ENCODE data around the gene ETFDH.
"Not testable (repeated sequence)": the region's sequence is repeated elsewhere in the genome, so short reads cannot be mapped to it uniquely, and the experiment has no call there.

The ETFDH gene

DNA sequence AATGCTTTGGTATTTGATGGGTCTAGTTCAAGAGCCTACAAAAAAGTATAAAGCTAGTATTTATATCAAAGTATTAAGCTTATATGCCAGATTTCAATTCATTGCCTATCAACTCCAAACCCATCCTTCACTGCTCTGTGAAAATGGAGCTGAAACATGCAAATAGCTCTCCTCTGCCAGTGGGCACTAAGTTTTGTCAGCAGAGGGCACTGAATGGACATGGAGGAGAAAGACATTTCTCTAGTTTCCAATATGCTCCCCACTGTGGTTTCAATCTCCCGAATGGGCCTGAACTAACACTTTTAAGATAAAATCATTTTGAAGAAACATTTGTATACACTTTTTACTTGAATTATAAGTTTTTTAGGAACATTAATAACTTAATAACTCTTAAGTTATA, 38.7 kb downstream of the ETFDH start:
- Histone ChIP-seq H3F3A (ENCODE audit: low read depth) (no peaks in the 10 kb centered on the region), H3K4me1 (ENCODE audit: insufficient read depth, low read length, poor library complexity, severe bottlenecking) (peaks cover 4% of the 10 kb centered on the region), H3K9ac (ENCODE audit: low read depth, low read length, poor library complexity, severe bottlenecking) (no peak overlapping the region), H4K20me1 (ENCODE audit: insufficient read depth, low read length, poor library complexity, severe bottlenecking) (no peaks in the 10 kb centered on the region), H2AFZ (ENCODE audit: low read length) (no peak overlapping the region), H3K27me3 (ENCODE audit: insufficient read depth, low read length, poor library complexity, severe bottlenecking) (no peaks in the 10 kb centered on the region), H3K79me2 (ENCODE audit: insufficient read depth, low read length) (no peaks in the 10 kb centered on the region), H3K36me3 (ENCODE audit: insufficient read depth, low read length) (peaks cover 83% of the 10 kb centered on the region), H3K4me3 (ENCODE audit: low read length, poor library complexity, severe bottlenecking) (no peak overlapping the region), H3K4me2 (ENCODE audit: low read depth, low read length, poor library complexity, severe bottlenecking) (no peak overlapping the region), H3K9me2 (replicated peaks; ENCODE audit: low read depth, low read length) (no peaks in the 10 kb centered on the region), H3K9me3 (ENCODE audit: insufficient read depth, low read depth, low read length) (no peaks in the 10 kb centered on the region)
- TF ChIP-seq, protein P1, sequence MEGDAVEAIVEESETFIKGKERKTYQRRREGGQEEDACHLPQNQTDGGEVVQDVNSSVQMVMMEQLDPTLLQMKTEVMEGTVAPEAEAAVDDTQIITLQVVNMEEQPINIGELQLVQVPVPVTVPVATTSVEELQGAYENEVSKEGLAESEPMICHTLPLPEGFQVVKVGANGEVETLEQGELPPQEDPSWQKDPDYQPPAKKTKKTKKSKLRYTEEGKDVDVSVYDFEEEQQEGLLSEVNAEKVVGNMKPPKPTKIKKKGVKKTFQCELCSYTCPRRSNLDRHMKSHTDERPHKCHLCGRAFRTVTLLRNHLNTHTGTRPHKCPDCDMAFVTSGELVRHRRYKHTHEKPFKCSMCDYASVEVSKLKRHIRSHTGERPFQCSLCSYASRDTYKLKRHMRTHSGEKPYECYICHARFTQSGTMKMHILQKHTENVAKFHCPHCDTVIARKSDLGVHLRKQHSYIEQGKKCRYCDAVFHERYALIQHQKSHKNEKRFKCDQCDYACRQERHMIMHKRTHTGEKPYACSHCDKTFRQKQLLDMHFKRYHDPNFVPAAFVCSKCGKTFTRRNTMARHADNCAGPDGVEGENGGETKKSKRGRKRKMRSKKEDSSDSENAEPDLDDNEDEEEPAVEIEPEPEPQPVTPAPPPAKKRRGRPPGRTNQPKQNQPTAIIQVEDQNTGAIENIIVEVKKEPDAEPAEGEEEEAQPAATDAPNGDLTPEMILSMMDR (conservative IDR thresholded peaks at IDR 0.05; ENCODE audit: low read length): peak; percentile 55
- TF ChIP-seq EZH2phosphoT487 (IDR thresholded peaks at IDR 0.05; ENCODE audit: borderline replicate concordance): no peak

DNA sequence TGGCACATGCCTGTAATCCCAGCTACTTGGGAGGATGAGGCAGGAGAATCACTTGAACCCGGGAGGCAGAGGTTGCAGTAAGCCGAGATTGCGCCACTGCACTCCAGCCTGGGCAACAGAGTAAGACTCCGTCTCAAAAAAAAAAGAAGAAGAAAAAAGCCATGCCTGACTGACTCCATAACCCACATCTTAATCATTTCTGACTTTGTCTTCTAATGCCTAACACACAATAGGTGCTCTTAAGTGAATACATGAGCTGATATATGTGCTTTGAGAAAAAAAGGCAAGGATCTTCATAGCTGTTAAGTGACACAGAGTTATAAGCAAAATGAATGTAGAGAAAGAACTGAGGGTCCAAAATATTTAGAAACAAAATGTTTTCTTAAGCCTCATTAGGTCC, 40.5 kb downstream of the ETFDH start:
- H3K4me1 ChIP-seq (ENCODE audit: insufficient read depth, low read length, poor library complexity, severe bottlenecking); H4K20me1 ChIP-seq (ENCODE audit: insufficient read depth, low read length, poor library complexity, severe bottlenecking); H3F3A ChIP-seq (ENCODE audit: low read depth); H2AFZ ChIP-seq (ENCODE audit: low read length); H3K9ac ChIP-seq (ENCODE audit: low read depth, low read length, poor library complexity, severe bottlenecking); H3K4me2 ChIP-seq (ENCODE audit: low read depth, low read length, poor library complexity, severe bottlenecking); H3K9me3 ChIP-seq (ENCODE audit: insufficient read depth, low read depth, low read length); H3K79me2 ChIP-seq (ENCODE audit: insufficient read depth, low read length); H3K9me2 ChIP-seq (replicated peaks; ENCODE audit: low read depth, low read length); H3K4me3 ChIP-seq (ENCODE audit: low read length, poor library complexity, severe bottlenecking); H3K27me3 ChIP-seq (ENCODE audit: insufficient read depth, low read length, poor library complexity, severe bottlenecking): not testable (repeated sequence)
- peaks cover 91% of the 10 kb centered on the region for H3K36me3 ChIP-seq (ENCODE audit: insufficient read depth, low read length)

DNA sequence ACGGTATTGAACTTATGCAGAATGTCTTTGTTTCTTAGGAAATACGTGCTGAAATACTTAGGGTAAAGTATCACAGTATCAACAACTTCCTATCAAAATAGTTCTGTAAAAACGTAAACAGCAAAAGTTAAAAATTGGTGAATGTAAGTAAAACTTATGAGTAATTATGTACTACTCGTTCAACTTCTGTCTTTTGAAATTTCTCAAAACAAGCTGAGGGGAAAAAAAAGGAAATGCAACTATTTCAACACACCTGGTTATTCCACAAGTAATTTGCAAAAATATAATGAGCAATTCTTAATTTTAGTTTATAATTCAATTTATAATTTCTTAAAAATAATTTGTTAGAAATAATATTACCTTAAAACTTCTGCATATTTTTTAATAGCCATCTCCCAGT, 42.8 kb downstream of the ETFDH start:
- H4K20me1 ChIP-seq (ENCODE audit: insufficient read depth, low read length, poor library complexity, severe bottlenecking): peaks cover 5% of the 10 kb centered on the region
- no peak for TF ChIP-seq EZH2phosphoT487 (IDR thresholded peaks at IDR 0.05; ENCODE audit: borderline replicate concordance)
- TF ChIP-seq, protein P1 (conservative IDR thresholded peaks at IDR 0.05; ENCODE audit: low read length): no peak
- H3K4me2 ChIP-seq (ENCODE audit: low read depth, low read length, poor library complexity, severe bottlenecking): no peak overlapping the region
- no peaks in the 10 kb centered on the region for H3K9me2 ChIP-seq (replicated peaks; ENCODE audit: low read depth, low read length)
- no peaks in the 10 kb centered on the region for H3F3A ChIP-seq (ENCODE audit: low read depth)
- no peak overlapping the region for H3K4me3 ChIP-seq (ENCODE audit: low read length, poor library complexity, severe bottlenecking)
- no peaks in the 10 kb centered on the region for H3K27me3 ChIP-seq (ENCODE audit: insufficient read depth, low read length, poor library complexity, severe bottlenecking)
- peaks cover 24% of the 10 kb centered on the region; the same call in 1 of the 2 replicates for H3K79me2 ChIP-seq (ENCODE audit: insufficient read depth, low read length)
- no peaks in the 10 kb centered on the region for H3K9me3 ChIP-seq (ENCODE audit: insufficient read depth, low read depth, low read length)
- H3K4me1 ChIP-seq (ENCODE audit: insufficient read depth, low read length, poor library complexity, severe bottlenecking): peaks cover 20% of the 10 kb centered on the region
- H2AFZ ChIP-seq (ENCODE audit: low read length): no peak overlapping the region
- peaks cover 90% of the 10 kb centered on the region for H3K36me3 ChIP-seq (ENCODE audit: insufficient read depth, low read length)
- H3K9ac ChIP-seq (ENCODE audit: low read depth, low read length, poor library complexity, severe bottlenecking): no peak overlapping the region

DNA sequence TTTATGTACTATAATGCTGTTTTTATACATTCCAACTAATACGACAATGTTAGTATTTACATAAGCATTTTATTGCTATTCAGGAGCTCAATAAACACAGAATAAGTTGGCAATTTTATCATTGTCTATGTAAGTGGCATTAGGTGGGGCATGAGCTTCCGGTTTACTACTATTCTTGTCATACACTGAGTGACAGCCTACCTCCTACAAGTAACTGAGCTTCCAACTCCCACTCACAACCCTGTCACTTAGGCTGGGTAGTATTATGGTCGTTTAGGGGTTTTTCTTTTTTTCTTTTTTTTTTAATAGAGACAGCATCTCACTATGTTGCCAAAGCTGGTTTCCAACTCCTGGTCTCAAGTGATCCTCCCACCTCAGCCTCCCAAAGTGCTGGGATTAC, 43.7 kb downstream of the ETFDH start:
- TF ChIP-seq EZH2phosphoT487 (IDR thresholded peaks at IDR 0.05; ENCODE audit: borderline replicate concordance): no peak
- TF ChIP-seq, protein P1 (conservative IDR thresholded peaks at IDR 0.05; ENCODE audit: low read length): no peak

More for the DNA sequence above, 43.7 kb downstream of the ETFDH start:
- Histone ChIP-seq H3K4me3 (ENCODE audit: low read length, poor library complexity, severe bottlenecking) (no peak overlapping the region), H3K27me3 (ENCODE audit: insufficient read depth, low read length, poor library complexity, severe bottlenecking) (no peaks in the 10 kb centered on the region), H2AFZ (ENCODE audit: low read length) (no peak overlapping the region), H3F3A (ENCODE audit: low read depth) (no peaks in the 10 kb centered on the region), H4K20me1 (ENCODE audit: insufficient read depth, low read length, poor library complexity, severe bottlenecking) (peaks cover 5% of the 10 kb centered on the region), H3K36me3 (ENCODE audit: insufficient read depth, low read length) (peaks cover 82% of the 10 kb centered on the region), H3K79me2 (ENCODE audit: insufficient read depth, low read length) (peaks cover 31% of the 10 kb centered on the region), H3K4me2 (ENCODE audit: low read depth, low read length, poor library complexity, severe bottlenecking) (no peak overlapping the region), H3K9me3 (ENCODE audit: insufficient read depth, low read depth, low read length) (no peaks in the 10 kb centered on the region), H3K9me2 (replicated peaks; ENCODE audit: low read depth, low read length) (no peaks in the 10 kb centered on the region), H3K4me1 (ENCODE audit: insufficient read depth, low read length, poor library complexity, severe bottlenecking) (peaks cover 21% of the 10 kb centered on the region), H3K9ac (ENCODE audit: low read depth, low read length, poor library complexity, severe bottlenecking) (no peak overlapping the region)

All from Loucy (cell line).